H9 (cell line): ENCODE data around the gene GLCE. TPM values are rescaled to one million over a fixed set of nuclear protein-coding genes. Genes with fewer than 3 reads are reported as not detected.

Experiments
- DNase-seq: peaks from one replicate; pipeline ENCODE4 v3.0.0-alpha.2; 2017
- H2AFZ ChIP-seq: one replicate; pipeline ENCODE4 v1.6.1; 2013; ENCODE audit warnings: mild to moderate bottlenecking, low read length, control low read depth, moderate library complexity
- H2AK5ac ChIP-seq: 2 replicates; pipeline ENCODE4 v1.6.1; 2013; ENCODE audit warnings: low read length, control low read depth, mixed read lengths; ENCODE audit not compliant: insufficient read length
- H2BK120ac ChIP-seq: one replicate; pipeline ENCODE4 v1.6.1; 2013; ENCODE audit warnings: low read depth, mild to moderate bottlenecking, low read length, control low read depth, inconsistent platforms; ENCODE audit not compliant: poor library complexity, severe bottlenecking
- H2BK12ac ChIP-seq: 2 replicates; pipeline ENCODE4 v1.6.1; 2013; ENCODE audit warnings: low read length, control low read depth, mixed read lengths, low read depth; ENCODE audit not compliant: insufficient read length
- H2BK15ac ChIP-seq: 2 replicates; pipeline ENCODE4 v1.6.1; 2013; ENCODE audit warnings: low read depth, low read length, control low read depth
- H2BK20ac ChIP-seq: one replicate; pipeline ENCODE4 v1.6.1; 2013; ENCODE audit warnings: low read depth, mild to moderate bottlenecking, low read length, control low read depth, inconsistent platforms; ENCODE audit not compliant: poor library complexity, severe bottlenecking
- H2BK5ac ChIP-seq: 2 replicates; pipeline ENCODE4 v1.6.1; 2013; ENCODE audit warnings: low read length, control low read depth, mixed read lengths; ENCODE audit not compliant: insufficient read length
- H3K14ac ChIP-seq: 2 replicates; pipeline ENCODE4 v1.6.1; 2013; ENCODE audit warnings: low read length, control low read depth; ENCODE audit not compliant: insufficient read depth
- H3K18ac ChIP-seq: 2 replicates; pipeline ENCODE4 v1.6.1; 2013; ENCODE audit warnings: low read depth, mild to moderate bottlenecking, mixed read lengths, low read length, control low read depth; ENCODE audit not compliant: insufficient read length
- H3K23ac ChIP-seq: 2 replicates; pipeline ENCODE4 v1.6.1; 2013; ENCODE audit warnings: low read length, control low read depth, mixed read lengths, low read depth; ENCODE audit not compliant: insufficient read length
- H3K23me2 ChIP-seq: 2 replicates; pipeline ENCODE4 v1.6.1; 2013; ENCODE audit warnings: low read depth, mild to moderate bottlenecking, mixed read lengths, low read length, control low read depth; ENCODE audit not compliant: insufficient read length, poor library complexity, severe bottlenecking
- H3K27ac ChIP-seq: 2 replicates; pipeline ENCODE4 v1.5.1; 2013; ENCODE audit warnings: low read length, control low read depth, mixed read lengths, low read depth; ENCODE audit not compliant: insufficient read length
- H3K27me3 ChIP-seq: 2 replicates; pipeline ENCODE4 v1.6.1; 2013; ENCODE audit warnings: low read length, control low read depth, inconsistent platforms; ENCODE audit not compliant: insufficient read depth
- H3K4ac ChIP-seq: 2 replicates; pipeline ENCODE4 v1.6.1; 2013; ENCODE audit warnings: low read depth, mild to moderate bottlenecking, control low read depth, inconsistent platforms, low read length, moderate library complexity
- H3K4me1 ChIP-seq: 2 replicates; pipeline ENCODE4 v1.6.1; 2013; ENCODE audit warnings: low read length, control low read depth, inconsistent platforms; ENCODE audit not compliant: insufficient read depth
- H3K4me2 ChIP-seq: 2 replicates; pipeline ENCODE4 v1.6.1; 2013; ENCODE audit warnings: low read length, control low read depth, mixed read lengths; ENCODE audit not compliant: insufficient read length, insufficient read depth
- H3K56ac ChIP-seq: 2 replicates; pipeline ENCODE4 v1.6.1; 2013; ENCODE audit warnings: low read depth, mild to moderate bottlenecking, mixed read lengths, low read length, control low read depth; ENCODE audit not compliant: insufficient read length
- H3K79me1 ChIP-seq: 2 replicates; pipeline ENCODE4 v1.6.1; 2013; ENCODE audit warnings: low read depth, mild to moderate bottlenecking, moderate library complexity, low read length, control low read depth, inconsistent platforms; ENCODE audit not compliant: insufficient read depth, poor library complexity, severe bottlenecking
- H3K79me2 ChIP-seq: 2 replicates; pipeline ENCODE4 v1.6.1; 2013; ENCODE audit warnings: low read length, control low read depth, inconsistent platforms; ENCODE audit not compliant: insufficient read depth
- H3K9ac ChIP-seq: 2 replicates; pipeline ENCODE4 v1.6.1; 2013; ENCODE audit warnings: low read length, control low read depth, mixed read lengths; ENCODE audit not compliant: insufficient read length; ENCODE audit errors: extremely low read depth
- H3K9me3 ChIP-seq: one replicate; pipeline ENCODE4 v1.6.1; 2013; ENCODE audit warnings: low read depth, low read length, inconsistent platforms; ENCODE audit not compliant: control insufficient read depth
- H3T11ph ChIP-seq: one replicate; pipeline ENCODE4 v1.6.1; 2013; ENCODE audit warnings: mild to moderate bottlenecking, low read length, control low read depth, inconsistent platforms
- H4K20me1 ChIP-seq: one replicate; pipeline ENCODE4 v1.6.1; 2013; ENCODE audit not compliant: control insufficient read depth, insufficient read length, insufficient read depth
- H4K5ac ChIP-seq: 2 replicates; pipeline ENCODE4 v1.6.1; 2013; ENCODE audit warnings: low read depth, mild to moderate bottlenecking, mixed read lengths, low read length, control low read depth; ENCODE audit not compliant: insufficient read length
- H4K8ac ChIP-seq: replicated peaks from 2 replicates; pipeline ENCODE4 v1.6.1; 2013; ENCODE audit warnings: low read length, control low read depth, mixed read lengths, low read depth; ENCODE audit not compliant: insufficient read length
- H4K91ac ChIP-seq: 2 replicates; pipeline ENCODE4 v1.6.1; 2013; ENCODE audit warnings: low read depth, mild to moderate bottlenecking, moderate library complexity, mixed read lengths, low read length, control low read depth; ENCODE audit not compliant: insufficient read length
- H3K27ac Mint-ChIP-seq, 3 experiments: 2 replicates in 2 of 3; 3 replicates in 1 of 3; pipeline ENCODE4 v1.8.0; 2020 to 2021; ENCODE audit warnings: mixed read lengths in 3 of 3, mild to moderate bottlenecking in 1 of 3, moderate library complexity in 1 of 3
- H3K27me3 Mint-ChIP-seq: 2 replicates; pipeline ENCODE4 v1.8.0; 2021; ENCODE audit warnings: low read depth, mild to moderate bottlenecking, moderate library complexity, mixed read lengths
- H3K36me3 Mint-ChIP-seq, 3 experiments: 2 replicates in 2 of 3; 3 replicates in 1 of 3; pipeline ENCODE4 v1.8.0; 2020 to 2021; ENCODE audit warnings: low read depth in 3 of 3, mixed read lengths in 3 of 3; ENCODE audit not compliant: insufficient read depth in 1 of 3
- H3K4me1 Mint-ChIP-seq, 2 experiments: 2 replicates each; pipeline ENCODE4 v1.8.0; 2020; ENCODE audit warnings: mixed read lengths in 2 of 2
- H3K4me3 Mint-ChIP-seq, 2 experiments: 2 replicates in 1 of 2; 3 replicates in 1 of 2; pipeline ENCODE4 v1.8.0; 2020 to 2021; ENCODE audit warnings: mild to moderate bottlenecking in 2 of 2, mixed read lengths in 2 of 2, moderate library complexity in 1 of 2
- H3K9me3 Mint-ChIP-seq, 2 experiments: 2 replicates in 1 of 2; 3 replicates in 1 of 2; pipeline ENCODE4 v1.8.0; 2020; ENCODE audit warnings: mild to moderate bottlenecking in 2 of 2, mixed read lengths in 2 of 2, moderate library complexity in 1 of 2
- WGBS: extraction: QIAGEN DNeasy Blood & Tissue Kit; methylation state at CpG from one replicate; pipeline ENCODE4 v1.1.7; 2013; ENCODE audit warnings: missing lambda C conversion rate, low lambda C conversion rate, mixed read lengths; ENCODE audit not compliant: insufficient read length; ENCODE audit errors: extremely low coverage; 5-methylcytosine and 5-hydroxymethylcytosine counted together
- total RNA-seq: library from RNA; stranded (reverse); gene quantifications from 2 replicates; pipeline ENCODE4 v1.2.1, GENCODE V29; 2021
- TF ChIP-seq, protein P1 (sequence below): fragments of 200-600 bp; sonication (generic); conservative IDR thresholded peaks from 3 replicates; pipeline ENCODE4 v1.8.0; 2021; ENCODE audit warnings: antibody characterized with exemption, mild to moderate bottlenecking

GLCE gene
- total RNA-seq, 1 experiment from 2014 or later, result 12.2 TPM

DNA sequence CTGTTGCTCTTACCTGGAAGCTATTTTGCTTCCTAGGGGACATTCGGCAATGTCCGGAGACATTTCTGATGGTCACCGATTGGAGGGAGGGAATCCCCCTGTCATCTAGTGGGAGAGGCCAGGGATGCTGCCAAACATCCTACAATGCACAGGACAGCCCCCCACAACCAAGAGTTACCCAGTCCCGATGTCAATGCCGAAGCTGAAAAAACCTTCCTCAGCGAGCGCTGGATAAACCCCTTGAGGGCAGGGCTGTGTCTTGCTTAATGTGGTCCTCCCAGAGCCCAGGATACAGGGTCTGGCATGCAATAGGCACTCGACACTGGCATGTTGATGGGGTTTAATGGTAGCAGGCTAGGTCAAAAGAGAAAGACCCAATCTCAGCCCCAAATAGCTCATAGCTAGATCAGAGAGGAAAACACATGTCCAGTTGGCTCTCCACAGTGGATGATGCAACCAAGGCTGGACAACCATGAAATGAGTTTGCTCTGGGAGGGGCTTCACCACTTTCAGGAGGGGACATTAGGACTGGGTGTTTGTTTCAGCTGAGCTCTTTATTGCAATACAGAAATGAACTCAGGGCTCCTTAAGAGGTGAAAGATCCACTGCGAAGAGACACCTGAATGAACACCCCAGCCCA, 121.8 kb downstream of the GLCE start:
- H4K91ac ChIP-seq, result no peak overlapping the region
- Mint-ChIP-seq H3K36me3 (no peaks in the 10 kb centered on the region), H3K27me3 (no peaks in the 10 kb centered on the region), H3K4me1 (no peaks in the 10 kb centered on the region; a peak in 1 of 4 replicates), H3K4me3 (no peak overlapping the region), H3K27ac (peak overlapping the region in 1 of 3 experiments; percentile 84; a peak in 1 of 7 replicates), H3K9me3 (no peaks in the 10 kb centered on the region)
- no peak overlapping the region for H2AK5ac ChIP-seq
- no peak overlapping the region for H3K56ac ChIP-seq
- no peaks in the 10 kb centered on the region for H3K4me1 ChIP-seq
- no peak overlapping the region for H2BK12ac ChIP-seq
- no peaks in the 10 kb centered on the region for H4K20me1 ChIP-seq
- no peak overlapping the region for H2BK15ac ChIP-seq
- H2BK120ac ChIP-seq, result no peak overlapping the region
- H2AFZ ChIP-seq, result no peak overlapping the region
- TF ChIP-seq, protein P1, sequence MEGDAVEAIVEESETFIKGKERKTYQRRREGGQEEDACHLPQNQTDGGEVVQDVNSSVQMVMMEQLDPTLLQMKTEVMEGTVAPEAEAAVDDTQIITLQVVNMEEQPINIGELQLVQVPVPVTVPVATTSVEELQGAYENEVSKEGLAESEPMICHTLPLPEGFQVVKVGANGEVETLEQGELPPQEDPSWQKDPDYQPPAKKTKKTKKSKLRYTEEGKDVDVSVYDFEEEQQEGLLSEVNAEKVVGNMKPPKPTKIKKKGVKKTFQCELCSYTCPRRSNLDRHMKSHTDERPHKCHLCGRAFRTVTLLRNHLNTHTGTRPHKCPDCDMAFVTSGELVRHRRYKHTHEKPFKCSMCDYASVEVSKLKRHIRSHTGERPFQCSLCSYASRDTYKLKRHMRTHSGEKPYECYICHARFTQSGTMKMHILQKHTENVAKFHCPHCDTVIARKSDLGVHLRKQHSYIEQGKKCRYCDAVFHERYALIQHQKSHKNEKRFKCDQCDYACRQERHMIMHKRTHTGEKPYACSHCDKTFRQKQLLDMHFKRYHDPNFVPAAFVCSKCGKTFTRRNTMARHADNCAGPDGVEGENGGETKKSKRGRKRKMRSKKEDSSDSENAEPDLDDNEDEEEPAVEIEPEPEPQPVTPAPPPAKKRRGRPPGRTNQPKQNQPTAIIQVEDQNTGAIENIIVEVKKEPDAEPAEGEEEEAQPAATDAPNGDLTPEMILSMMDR, result no peak
- no peak overlapping the region for H3K23ac ChIP-seq
- H2BK5ac ChIP-seq, result no peak overlapping the region
- H3T11ph ChIP-seq, result no peak overlapping the region
- H4K5ac ChIP-seq, result no peak overlapping the region
- H3K27me3 ChIP-seq, result no peaks in the 10 kb centered on the region
- H3K4ac ChIP-seq, result no peak overlapping the region
- H2BK20ac ChIP-seq, result no peak overlapping the region
- no peaks in the 10 kb centered on the region for H3K9me3 ChIP-seq
- H3K14ac ChIP-seq, result no peak overlapping the region
- DNase-seq, result no peak
- WGBS, result no CpG with 5 or more reads among the region's 9 CpGs
- H3K4me2 ChIP-seq, result no peak overlapping the region
- H3K23me2 ChIP-seq, result no peaks in the 10 kb centered on the region
- no peaks in the 10 kb centered on the region for H3K79me2 ChIP-seq
- no peak overlapping the region for H3K27ac ChIP-seq
- no peaks in the 10 kb centered on the region for H3K79me1 ChIP-seq
- H3K18ac ChIP-seq, result no peak overlapping the region
- H4K8ac ChIP-seq, result no peak overlapping the region
- H3K9ac ChIP-seq, result no peak overlapping the region
